Mesenchymal stem cell (in vitro differentiated cells and primary cell): ENCODE results near the gene DNAJA3.

Source experiments
- DNase-seq: peaks from one replicate; pipeline ENCODE4 v3.0.0-alpha.2; 2013
- H2AFZ ChIP-seq: one replicate; pipeline ENCODE4 v1.6.1; 2013; ENCODE audit warnings: low read depth, mild to moderate bottlenecking, control low read depth, inconsistent platforms, low read length, moderate library complexity
- H2AK5ac ChIP-seq: 2 replicates; pipeline ENCODE4 v1.6.1; 2013; ENCODE audit warnings: low read length, moderate library complexity, mild to moderate bottlenecking, inconsistent platforms; ENCODE audit not compliant: severe bottlenecking
- H2BK120ac ChIP-seq: one replicate; pipeline ENCODE4 v1.6.1; 2013; ENCODE audit warnings: low read depth, mild to moderate bottlenecking, inconsistent platforms, low read length, moderate library complexity
- H2BK12ac ChIP-seq, 2 experiments: one replicate each; pipeline ENCODE4 v1.6.1; 2013; ENCODE audit warnings: inconsistent platforms in 2 of 2, low read length in 2 of 2, mild to moderate bottlenecking in 2 of 2, moderate library complexity in 2 of 2, control low read depth in 1 of 2
- H2BK15ac ChIP-seq: one replicate; pipeline ENCODE4 v1.6.1; 2013; ENCODE audit warnings: mild to moderate bottlenecking, low read depth, inconsistent platforms; ENCODE audit not compliant: poor library complexity, severe bottlenecking
- H2BK5ac ChIP-seq: 2 replicates; pipeline ENCODE4 v1.6.1; 2013; ENCODE audit warnings: low read depth, mild to moderate bottlenecking, low read length, control low read depth, inconsistent platforms; ENCODE audit not compliant: poor library complexity, severe bottlenecking
- H3K14ac ChIP-seq, 2 experiments: one replicate each; pipeline ENCODE4 v1.6.1; 2013; ENCODE audit warnings: inconsistent platforms in 2 of 2, low read length in 2 of 2, control low read depth in 1 of 2, mild to moderate bottlenecking in 1 of 2, moderate library complexity in 1 of 2
- H3K18ac ChIP-seq, 2 experiments: one replicate each; pipeline ENCODE4 v1.6.1; 2013; ENCODE audit warnings: inconsistent platforms in 2 of 2, low read length in 2 of 2, control low read depth in 1 of 2, low read depth in 1 of 2, mild to moderate bottlenecking in 1 of 2
- H3K23ac ChIP-seq, 2 experiments: one replicate each; pipeline ENCODE4 v1.6.1; 2013; ENCODE audit warnings: inconsistent platforms in 2 of 2, low read length in 2 of 2, mild to moderate bottlenecking in 2 of 2, moderate library complexity in 2 of 2, control low read depth in 1 of 2
- H3K27ac ChIP-seq: 2 replicates; pipeline ENCODE4 v1.5.1; 2013; ENCODE audit warnings: mild to moderate bottlenecking, moderate library complexity, low read length, control low read depth, inconsistent platforms; ENCODE audit not compliant: poor library complexity, severe bottlenecking
- H3K27me3 ChIP-seq, 2 experiments: 2 replicates each; pipeline versions ENCODE4 v1.6.1 to v1.7.0; 2013; ENCODE audit warnings: low read length in 2 of 2, mild to moderate bottlenecking in 2 of 2, moderate library complexity in 2 of 2, control low read depth in 1 of 2, inconsistent platforms in 1 of 2; ENCODE audit not compliant: control insufficient read depth in 1 of 2, insufficient read depth in 1 of 2
- H3K36me3 ChIP-seq, 2 experiments: 2 replicates each; pipeline versions ENCODE4 v1.6.1 to v1.7.0; 2013; ENCODE audit warnings: low read length in 2 of 2, control low read depth in 1 of 2, inconsistent platforms in 1 of 2, low read depth in 1 of 2, mild to moderate bottlenecking in 1 of 2; ENCODE audit not compliant: insufficient read depth in 2 of 2, control insufficient read depth in 1 of 2
- H3K4ac ChIP-seq, 2 experiments: one replicate each; pipeline ENCODE4 v1.6.1; 2013; ENCODE audit warnings: inconsistent platforms in 2 of 2, low read length in 2 of 2, mild to moderate bottlenecking in 2 of 2, moderate library complexity in 2 of 2, control low read depth in 1 of 2, low read depth in 1 of 2
- H3K4me1 ChIP-seq: 2 replicates; pipeline ENCODE4 v1.6.1; 2013; ENCODE audit warnings: low read depth, low read length, control low read depth; ENCODE audit not compliant: control insufficient read depth, insufficient read depth
- H3K4me2 ChIP-seq: 2 replicates; pipeline ENCODE4 v1.6.1; 2013; ENCODE audit warnings: low read length, mild to moderate bottlenecking, inconsistent platforms; ENCODE audit not compliant: poor library complexity, severe bottlenecking
- H3K4me3 ChIP-seq, 2 experiments: 2 replicates each; pipeline versions ENCODE4 v1.5.1 to v1.7.0; 2013; ENCODE audit warnings: low read length in 2 of 2, mild to moderate bottlenecking in 2 of 2, control low read depth in 1 of 2, low read depth in 1 of 2; ENCODE audit not compliant: insufficient read depth in 1 of 2
- H3K79me1 ChIP-seq: replicated peaks from 2 replicates; pipeline ENCODE4 v1.6.1; 2013; ENCODE audit warnings: mild to moderate bottlenecking, control low read depth, low read length, inconsistent platforms; ENCODE audit not compliant: poor library complexity, severe bottlenecking
- H3K9ac ChIP-seq: 2 replicates; pipeline ENCODE4 v1.7.0; 2013; ENCODE audit warnings: mild to moderate bottlenecking, low read length, moderate library complexity
- H3K9me3 ChIP-seq: 2 replicates; pipeline ENCODE4 v1.7.0; 2013; ENCODE audit warnings: mild to moderate bottlenecking, low read length; ENCODE audit not compliant: control insufficient read depth
- H4K8ac ChIP-seq: one replicate; pipeline ENCODE4 v1.6.1; 2013; ENCODE audit warnings: inconsistent platforms, mild to moderate bottlenecking, low read length, moderate library complexity
- H4K91ac ChIP-seq: one replicate; pipeline ENCODE4 v1.6.1; 2013; ENCODE audit warnings: mild to moderate bottlenecking, low read length, inconsistent platforms
- WGBS: methylation state at CpG from one replicate; pipeline ENCODE4 v1.1.7; 2013; ENCODE audit warnings: mixed read lengths; 5-methylcytosine and 5-hydroxymethylcytosine counted together

Gene DNAJA3

DNA sequence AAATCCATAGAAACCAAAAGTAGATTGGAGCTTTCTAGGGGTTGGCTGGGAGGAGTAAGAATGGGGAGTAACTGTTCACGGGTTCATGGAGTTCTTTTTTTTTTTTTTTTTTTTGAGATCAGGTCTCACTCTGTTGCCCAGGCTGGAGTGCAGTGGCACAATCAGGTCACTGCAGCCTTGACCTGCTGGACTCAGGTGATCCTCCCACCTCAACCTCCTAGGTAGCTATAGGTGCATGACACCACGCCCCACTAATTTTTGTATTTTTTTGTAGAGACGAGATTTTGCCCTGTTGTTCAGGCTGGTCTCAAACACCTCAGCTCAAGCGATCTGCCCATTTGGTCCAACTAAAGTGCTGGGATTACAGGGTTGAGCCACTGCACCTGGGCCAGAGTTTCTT lies 47.2 kb downstream of the DNAJA3 start:
- H3K23ac ChIP-seq = no peak overlapping the region
- no peaks in the 10 kb centered on the region for H3K9me3 ChIP-seq
- H2AK5ac ChIP-seq = no peak overlapping the region
- no peak for DNase-seq
- H3K4me2 ChIP-seq = no peak overlapping the region
- H4K91ac ChIP-seq = no peak overlapping the region
- no peak overlapping the region for H3K9ac ChIP-seq
- H3K27me3 ChIP-seq = no peaks in the 10 kb centered on the region
- peak overlapping the region in 1 of 2 experiments; percentile 83 for H3K4me3 ChIP-seq
- no peak overlapping the region for H2BK5ac ChIP-seq
- peaks cover 13 to 14% of the 10 kb centered on the region in 2 experiments for H3K36me3 ChIP-seq
- H3K4me1 ChIP-seq = peaks cover 11% of the 10 kb centered on the region
- H4K8ac ChIP-seq = no peak overlapping the region
- no peak overlapping the region for H2BK120ac ChIP-seq
- 70% methylated on average over 4 of the region's 4 CpGs for WGBS
- H2BK12ac ChIP-seq = no peak overlapping the region
- peaks cover 14% of the 10 kb centered on the region for H3K79me1 ChIP-seq
- no peak overlapping the region for H3K18ac ChIP-seq
- no peak overlapping the region for H3K27ac ChIP-seq
- H3K14ac ChIP-seq = no peak overlapping the region
- H2AFZ ChIP-seq = no peak overlapping the region
- H2BK15ac ChIP-seq = no peak overlapping the region
- no peak overlapping the region for H3K4ac ChIP-seq

GRCh38 chr16:4474192-4474961 lies 48.7 kb downstream of the DNAJA3 start, which contains the start of gene NMRAL1:
NMRAL1 (minus strand) TSS chr16:4474625; CDS start chr16:4474132, 493 bp downstream.
- Histone ChIP-seq H2BK12ac (peak within 1 kb of the TSS in 1 of 2 experiments; percentile 56), H3K36me3 (peaks cover under 1% of the 10 kb centered on the region in 2 experiments), H3K9me3 (no peaks in the 10 kb centered on the region), H3K79me1 (peaks cover 16% of the 10 kb centered on the region), H3K4me1 (peaks cover 11% of the 10 kb centered on the region), H3K14ac (peak within 1 kb of the TSS in 1 of 2 experiments; percentile 93), H2BK15ac (peak within 1 kb of the TSS; percentile 80), H4K8ac (peak within 1 kb of the TSS; percentile 84), H2AK5ac (peak within 1 kb of the TSS; percentile 73), H3K4me3 (peak within 1 kb of the TSS; percentile 82 to 83), H4K91ac (peak within 1 kb of the TSS; percentile 85), H3K9ac (peak within 1 kb of the TSS; percentile 81), H3K27ac (no peak within 1 kb of the TSS), H3K18ac (peak within 1 kb of the TSS; percentile 34 to 94), H3K23ac (peak within 1 kb of the TSS in 1 of 2 experiments; percentile 72), H2BK5ac (no peak within 1 kb of the TSS), H3K4me2 (peak within 1 kb of the TSS; percentile 90), H2BK120ac (peak within 1 kb of the TSS; percentile 87), H3K4ac (peak within 1 kb of the TSS; percentile 89 to 94), H2AFZ (peak within 1 kb of the TSS; percentile 71), H3K27me3 (no peaks in the 10 kb centered on the region)
- WGBS = 4% methylated on average over 47 of the region's 60 CpGs
- DNase-seq = peak; percentile 89

DNA sequence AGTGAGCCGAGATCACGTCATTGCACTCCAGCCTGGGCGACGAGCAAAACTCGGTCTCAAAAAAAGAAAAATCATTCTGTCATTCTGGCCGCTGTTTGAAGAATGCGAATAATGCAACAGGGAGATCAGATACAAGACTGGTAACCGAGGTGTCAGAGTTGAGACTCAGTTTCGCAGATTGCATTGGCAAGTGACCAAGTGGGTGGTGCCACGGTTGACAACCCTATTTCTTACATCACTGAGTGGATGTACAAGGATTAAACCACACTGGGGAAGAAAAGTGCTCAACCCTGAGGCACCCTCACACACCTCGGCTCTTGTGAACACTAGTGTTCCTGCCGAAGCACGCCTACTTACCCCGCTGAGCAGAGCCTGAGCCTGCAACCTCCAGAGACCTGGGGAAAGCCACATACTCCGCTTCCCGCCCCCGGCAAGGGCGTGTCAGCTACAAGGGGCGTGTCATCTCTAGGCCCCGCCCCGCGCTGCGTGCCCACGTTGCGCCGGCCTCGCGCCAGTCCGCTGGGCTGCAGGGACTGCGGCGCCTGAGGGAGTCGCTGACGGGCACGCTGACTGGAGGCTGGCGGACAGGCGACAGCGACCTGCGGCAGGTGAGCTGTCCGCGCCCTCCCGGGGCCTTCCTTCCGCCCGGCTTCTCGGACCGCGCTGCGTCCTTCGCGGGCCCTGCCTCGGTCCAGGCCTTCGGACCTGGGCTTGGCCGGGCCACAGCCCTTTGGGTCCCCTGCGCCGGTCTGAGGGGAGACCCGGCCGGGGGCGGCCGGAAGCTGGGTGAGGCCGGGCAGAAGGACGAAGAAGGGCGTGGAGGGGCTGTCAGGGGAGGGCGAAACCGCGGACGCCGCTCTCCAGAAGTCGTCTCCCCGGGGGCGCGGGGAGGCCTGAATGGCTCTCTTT lies 50.5 kb downstream of the DNAJA3 start, which contains the start of gene HMOX2:
Gene HMOX2, plus strand, starts transcription at position 519 of the 909 bp plus-strand sequence. CDS start 29,127 bp downstream, outside the sequence.
- Histone ChIP-seq H4K91ac (peak within 1 kb of the TSS; percentile 78), H3K4me3 (peak within 1 kb of the TSS; percentile 93 to 97), H2BK5ac (peak within 1 kb of the TSS; percentile 10), H3K27me3 (no peaks in the 10 kb centered on the region), H3K9me3 (no peaks in the 10 kb centered on the region), H4K8ac (peak within 1 kb of the TSS; percentile 69), H3K4me1 (peaks cover 11% of the 10 kb centered on the region), H3K9ac (peak within 1 kb of the TSS; percentile 89), H3K36me3 (no peaks in the 10 kb centered on the region), H2BK12ac (peak within 1 kb of the TSS; percentile 25 to 90), H3K4me2 (peak within 1 kb of the TSS; percentile 98), H2AFZ (peak within 1 kb of the TSS; percentile 80), H3K18ac (peak within 1 kb of the TSS; percentile 63 to 72), H3K27ac (peak within 1 kb of the TSS; percentile 22), H3K4ac (peak within 1 kb of the TSS; percentile 47 to 89), H2BK15ac (peak within 1 kb of the TSS; percentile 48), H2AK5ac (peak within 1 kb of the TSS; percentile 31), H3K79me1 (peaks cover 15% of the 10 kb centered on the region), H3K23ac (peak within 1 kb of the TSS in 1 of 2 experiments; percentile 87), H3K14ac (peak within 1 kb of the TSS in 1 of 2 experiments; percentile 37), H2BK120ac (peak within 1 kb of the TSS; percentile 85)
- WGBS = 13% methylated on average over 68 of the region's 70 CpGs
- DNase-seq = peak; percentile 90
